Posterior cingulate gyrus (tissue), 11 donors: Measurements from ENCODE around the gene SDK1.
"Not testable (repeated sequence)": the region's sequence is repeated elsewhere in the genome, so short reads cannot be mapped to it uniquely, and the experiment has no call there.

Experiments
- DNase-seq, 10 donors: peaks; one replicate each; pipeline versions ENCODE4 v3.0.0 to v3.0.0-alpha.2; 2020 to 2021; ENCODE audit warnings: mixed read lengths in 3 of 10
- intact Hi-C: fragments of 100-400 bp; cut with DNase I; formaldehyde crosslinking; loops from one replicate; pipeline ENCODE4 v1.15.1; 2023

SDK1 gene

DNA sequence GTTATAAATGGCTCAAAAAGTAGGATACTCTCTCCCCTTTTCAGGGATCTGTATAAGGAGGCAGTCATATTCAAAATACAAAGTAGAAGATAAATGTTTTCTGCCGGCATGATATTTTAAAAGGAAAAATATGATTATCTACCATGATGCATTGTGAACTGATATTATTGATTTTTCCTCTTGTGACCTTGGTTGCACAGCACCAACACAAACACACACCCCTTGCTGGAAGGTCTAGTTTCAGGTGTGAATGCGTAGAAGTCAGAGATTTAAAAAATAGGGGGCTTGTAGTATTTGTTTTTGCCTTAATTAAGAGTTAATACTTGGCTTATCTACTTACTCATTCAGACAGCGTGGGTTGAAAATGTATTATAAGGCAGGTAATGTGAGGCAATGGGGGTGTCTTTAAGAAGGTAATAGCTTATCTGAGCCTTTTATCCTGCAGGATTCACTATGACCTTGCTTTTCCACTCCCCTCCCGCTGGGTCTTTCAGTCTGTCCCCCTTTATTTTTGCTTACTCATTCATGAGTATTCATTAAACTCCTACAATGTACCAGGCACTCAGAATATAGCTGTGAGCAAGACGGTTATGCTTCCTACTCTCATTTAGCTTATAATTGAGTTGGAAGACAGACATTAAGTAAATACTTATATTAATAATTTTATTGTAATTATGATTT lies 390.6 kb downstream of the SDK1 start:
- DNase-seq = no peak
- intact Hi-C loops = no loop called here

DNA sequence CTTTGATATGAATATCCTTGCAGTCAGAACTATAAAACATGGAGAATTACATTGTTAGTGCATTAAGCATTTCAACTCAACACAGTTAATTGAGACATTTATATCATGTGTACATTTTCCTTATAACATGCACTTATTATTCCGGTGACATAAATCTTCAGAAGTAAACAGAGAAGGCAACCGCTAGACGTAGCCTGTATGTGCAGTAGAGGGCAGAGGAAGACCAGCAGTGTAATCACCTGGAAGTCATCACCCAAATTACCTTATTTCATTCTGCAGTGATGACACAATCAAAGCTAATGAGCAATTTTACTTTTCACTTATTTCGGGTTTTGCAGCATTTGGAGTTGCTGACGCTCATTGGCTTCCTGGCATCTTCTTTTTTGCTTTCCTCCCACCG lies 394.6 kb downstream of the SDK1 start:
- DNase-seq = peak in 1 of 10 donors; percentile 38
- intact Hi-C loops = no loop called here

DNA sequence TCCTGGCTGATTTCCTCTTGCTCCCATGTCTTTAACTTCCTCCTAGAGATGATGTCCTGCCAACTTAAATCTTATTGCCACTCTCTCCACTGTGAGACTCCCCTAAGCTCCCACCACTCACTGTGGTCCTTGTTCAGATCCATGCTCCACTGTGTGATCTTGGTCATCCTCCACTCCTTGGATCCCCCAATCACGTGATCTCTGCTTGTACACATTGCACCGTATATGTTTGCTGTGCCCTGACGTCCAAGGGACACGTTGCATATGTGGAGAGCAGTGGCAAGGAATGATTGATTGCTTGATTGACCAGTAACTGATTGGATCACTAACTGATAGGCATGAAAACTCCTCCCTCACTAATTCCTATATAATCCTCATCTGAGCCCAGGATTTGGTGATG lies 395.1 kb downstream of the SDK1 start:
- DNase-seq = no peak
- intact Hi-C loops = no loop called here

DNA sequence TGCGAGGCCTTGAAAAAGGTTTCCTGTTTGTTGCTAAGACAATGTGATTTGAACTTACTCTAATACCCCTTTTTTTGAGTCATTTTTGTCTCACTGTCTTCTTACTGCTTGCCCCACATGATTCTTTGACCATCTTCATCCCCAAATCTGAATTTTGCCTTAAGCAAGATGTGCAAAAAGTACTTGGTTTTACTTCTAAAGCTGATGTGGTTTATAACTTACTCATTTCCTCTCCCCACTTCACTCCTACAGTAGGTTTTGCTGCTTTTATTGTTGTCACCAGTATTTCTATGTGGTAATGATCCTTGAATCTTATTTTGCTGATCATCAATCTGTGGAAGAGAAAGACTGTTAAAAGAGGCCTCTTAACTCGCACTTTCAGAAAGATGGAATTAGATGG lies 396.4 kb downstream of the SDK1 start:
- intact Hi-C loops = no loop called here
- no peak for DNase-seq

DNA sequence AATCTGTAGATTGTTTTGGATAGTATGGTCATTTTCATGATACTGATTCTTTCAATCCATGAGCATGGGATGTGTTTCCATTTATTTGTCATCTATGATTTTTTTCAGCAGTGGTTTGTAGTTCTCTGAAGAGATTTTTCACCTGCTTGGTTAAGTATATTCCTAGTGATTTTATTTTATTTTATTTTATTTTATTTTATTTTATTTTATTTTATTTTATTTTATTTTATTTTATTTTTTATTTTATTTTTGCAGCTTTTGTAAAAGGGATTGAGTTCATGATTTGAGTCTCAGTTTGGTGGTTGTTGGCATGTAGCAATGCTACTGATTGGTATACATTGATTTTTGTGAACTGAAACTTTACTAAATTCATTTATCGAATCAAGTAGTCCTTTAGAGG lies 404.2 kb downstream of the SDK1 start:
- intact Hi-C loops = no loop called here
- DNase-seq = no peak

DNA sequence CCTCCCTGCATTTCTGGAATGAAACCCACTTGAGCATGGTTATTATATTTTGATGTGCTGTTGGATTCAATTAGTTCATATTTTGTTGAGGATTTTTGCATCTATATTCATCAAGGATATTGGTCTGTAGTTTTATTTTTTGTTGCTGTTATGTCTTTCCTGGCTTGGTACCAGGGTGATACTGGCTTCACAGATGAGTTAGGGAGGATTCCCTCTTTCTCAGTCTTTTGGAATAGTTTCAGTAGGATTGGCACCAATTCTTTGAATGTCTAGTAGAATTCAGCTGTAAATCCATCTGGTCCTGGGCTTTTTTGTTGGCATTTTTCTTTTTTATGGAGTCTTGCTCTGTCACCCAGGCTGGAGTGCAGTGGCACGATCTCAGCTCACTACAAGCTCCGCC lies 405.0 kb downstream of the SDK1 start:
- intact Hi-C loops, DNase-seq: not testable (repeated sequence)

DNA sequence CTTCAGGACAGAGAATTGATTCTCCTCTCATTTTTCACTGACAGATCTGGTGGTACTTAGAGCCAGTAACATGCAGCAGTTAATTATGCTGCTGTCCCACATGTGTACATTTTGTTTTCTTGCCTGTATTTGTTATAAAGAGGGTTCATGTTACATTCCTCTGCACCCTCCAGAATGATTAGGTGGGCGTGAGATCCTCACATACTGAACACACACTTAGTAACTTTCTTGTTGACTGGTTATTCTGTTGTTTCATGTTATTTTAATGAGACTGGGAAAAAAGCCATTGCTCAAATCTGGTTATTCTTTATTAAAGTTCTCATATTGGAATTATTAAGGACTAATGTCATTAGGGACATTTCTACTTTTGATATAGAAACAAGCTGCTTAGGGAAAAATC lies 409.1 kb downstream of the SDK1 start:
- no peak for DNase-seq
- intact Hi-C loops = no loop called here

DNA sequence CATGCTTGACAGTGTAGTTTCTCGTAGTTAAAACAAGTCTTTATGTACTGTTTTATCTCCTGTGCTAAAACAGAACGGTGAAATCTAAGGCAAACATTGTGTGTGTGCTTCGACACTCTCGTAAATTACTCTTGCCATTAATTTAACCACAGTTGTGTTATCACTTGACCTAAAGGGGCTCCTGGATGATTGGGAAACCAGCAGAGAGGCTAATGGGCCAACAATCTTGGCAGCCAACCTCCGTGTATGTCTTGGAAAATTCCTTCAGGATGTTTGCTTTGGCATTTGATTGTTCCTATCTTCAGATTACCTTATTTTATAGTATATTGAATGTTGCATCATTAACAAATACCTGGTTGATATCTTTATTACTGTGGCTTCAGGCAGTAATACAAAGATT lies 409.5 kb downstream of the SDK1 start:
- intact Hi-C loops = no loop called here
- DNase-seq = no peak

DNA sequence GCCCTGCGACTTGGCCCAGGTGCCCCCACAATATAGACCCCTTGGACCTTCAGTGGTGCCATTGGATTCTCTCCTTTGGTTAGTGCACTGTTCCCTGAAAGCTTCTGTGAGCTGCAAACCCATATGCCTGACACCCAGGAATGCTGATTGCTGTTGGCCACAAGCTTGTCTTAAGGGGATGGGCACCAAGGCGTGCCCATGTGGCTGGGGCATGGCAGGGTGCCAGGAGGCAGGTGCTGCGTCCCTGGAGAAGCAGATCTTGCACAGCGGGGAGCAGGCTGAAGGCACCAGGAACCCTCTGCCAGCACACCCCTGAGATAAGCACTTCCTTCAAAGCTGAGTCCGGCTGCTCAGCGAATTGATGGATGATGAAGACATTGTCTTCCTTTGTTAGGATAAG lies 411.8 kb downstream of the SDK1 start:
- intact Hi-C loops = no loop called here
- no peak for DNase-seq

DNA sequence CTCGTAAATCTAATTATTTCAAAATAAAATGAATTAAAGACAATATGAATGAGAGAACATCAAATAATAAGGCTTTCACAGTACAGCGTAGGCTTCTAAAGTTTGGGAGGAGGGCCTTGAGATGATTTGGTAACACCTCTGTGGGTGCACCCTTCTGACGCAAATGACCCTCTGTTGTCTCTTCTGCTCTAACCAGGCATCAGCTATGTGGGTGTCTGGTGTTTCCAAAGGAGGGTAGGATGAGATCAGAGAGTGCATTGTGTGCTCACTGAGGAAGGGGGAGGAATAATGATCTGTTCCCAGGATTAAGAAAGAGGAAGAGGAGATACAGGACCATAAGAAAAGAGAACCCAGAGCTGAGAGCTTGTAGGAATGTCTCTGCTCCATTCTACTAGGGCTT lies 420.4 kb downstream of the SDK1 start:
- no peak for DNase-seq
- intact Hi-C loops = no loop called here

DNA sequence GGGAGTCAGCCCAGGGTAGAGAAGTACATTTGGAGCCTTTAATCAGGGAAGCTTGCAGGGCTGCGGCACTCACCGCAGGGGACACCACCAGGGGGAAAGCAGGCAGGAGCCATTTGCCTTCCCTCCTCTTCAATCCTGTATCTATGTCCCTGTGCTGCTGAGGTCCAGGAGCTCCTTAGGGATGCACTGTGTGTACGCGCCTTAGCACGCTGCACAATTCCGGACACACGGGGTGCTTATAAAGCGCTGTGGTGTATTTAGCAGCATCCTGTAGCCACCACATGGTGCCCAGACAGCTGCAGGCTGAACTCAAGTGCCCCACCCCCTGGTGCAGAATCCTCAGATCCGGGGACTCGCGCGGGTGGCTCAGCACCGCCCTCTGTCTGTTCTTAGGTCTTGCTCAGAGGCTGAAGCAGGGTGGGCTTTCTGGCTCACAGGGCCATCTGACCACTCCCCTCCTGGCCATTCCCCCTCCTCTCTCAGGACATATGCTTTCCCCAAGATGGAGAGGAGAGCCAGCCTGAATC lies 421.4 kb downstream of the SDK1 start:
- DNase-seq = peak in 9 of 10 donors; percentile 24 to 87 (median 41)

DNA sequence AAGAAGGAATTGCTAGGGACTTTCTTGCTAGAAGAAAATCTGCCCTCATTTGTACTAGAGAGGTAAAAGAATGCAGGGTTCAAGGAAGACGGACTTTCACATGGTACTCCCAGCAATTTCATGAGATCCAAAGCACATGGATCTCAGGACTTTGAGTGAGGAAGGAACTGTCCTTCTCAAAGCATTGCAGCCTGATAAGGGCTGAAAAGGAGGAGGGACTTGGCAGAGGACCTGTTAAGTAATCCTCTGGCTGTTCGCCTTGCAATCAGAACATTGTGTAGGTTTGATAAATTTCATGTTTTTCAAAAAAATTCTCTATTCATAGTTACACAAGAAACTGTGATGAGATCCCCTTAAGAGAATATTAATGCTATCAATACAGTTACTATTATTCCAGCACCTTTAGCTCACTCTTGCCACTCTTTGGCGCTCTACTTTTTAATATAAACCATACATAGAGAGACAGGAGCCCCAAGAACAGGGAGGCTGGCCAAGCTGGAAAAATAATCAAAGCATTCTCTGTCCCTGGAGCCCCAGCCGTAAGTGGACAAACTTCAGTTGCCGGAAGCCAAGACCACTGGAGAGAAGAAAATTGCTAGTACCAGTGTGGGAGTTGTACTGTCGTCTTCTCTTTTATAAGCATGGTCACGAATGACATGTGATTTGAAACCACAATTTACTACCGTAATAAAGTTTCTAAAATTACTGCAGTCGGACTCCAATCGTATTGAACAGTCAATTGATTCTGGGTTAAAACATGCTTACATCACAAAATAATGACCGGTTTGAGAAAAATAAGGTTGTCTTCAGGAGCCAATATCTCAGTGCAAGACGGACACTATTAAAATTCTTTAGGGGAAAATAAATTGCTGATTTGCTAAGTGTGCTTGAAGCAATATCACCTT lies 424.4 kb downstream of the SDK1 start:
- no peak for DNase-seq
- intact Hi-C loops = no loop called here

More for the DNA sequence above, 421.4 kb downstream of the SDK1 start:
- intact Hi-C loops = no loop called here

DNA sequence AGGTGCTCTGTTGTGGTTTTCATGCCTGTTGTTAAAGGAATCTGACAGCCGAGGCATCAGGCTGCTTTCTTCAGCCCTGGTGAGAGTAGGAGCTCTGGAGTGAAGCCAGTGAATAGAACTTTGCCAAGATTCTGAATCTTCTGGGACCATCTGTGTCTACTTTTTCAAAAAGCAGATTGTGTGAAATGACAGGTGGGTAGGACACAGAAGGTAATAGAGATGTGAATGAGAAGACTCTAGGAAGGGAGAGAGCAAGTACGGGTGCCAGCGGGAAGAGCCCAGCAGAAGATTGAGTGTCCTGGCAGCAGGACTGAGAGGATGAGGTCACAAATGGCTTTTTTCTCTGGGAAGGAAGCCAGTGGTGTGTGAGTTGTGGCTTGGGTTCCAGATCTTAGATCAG lies 429.2 kb downstream of the SDK1 start:
- intact Hi-C loops = no loop called here
- DNase-seq = peak in 1 of 10 donors; percentile 20

DNA sequence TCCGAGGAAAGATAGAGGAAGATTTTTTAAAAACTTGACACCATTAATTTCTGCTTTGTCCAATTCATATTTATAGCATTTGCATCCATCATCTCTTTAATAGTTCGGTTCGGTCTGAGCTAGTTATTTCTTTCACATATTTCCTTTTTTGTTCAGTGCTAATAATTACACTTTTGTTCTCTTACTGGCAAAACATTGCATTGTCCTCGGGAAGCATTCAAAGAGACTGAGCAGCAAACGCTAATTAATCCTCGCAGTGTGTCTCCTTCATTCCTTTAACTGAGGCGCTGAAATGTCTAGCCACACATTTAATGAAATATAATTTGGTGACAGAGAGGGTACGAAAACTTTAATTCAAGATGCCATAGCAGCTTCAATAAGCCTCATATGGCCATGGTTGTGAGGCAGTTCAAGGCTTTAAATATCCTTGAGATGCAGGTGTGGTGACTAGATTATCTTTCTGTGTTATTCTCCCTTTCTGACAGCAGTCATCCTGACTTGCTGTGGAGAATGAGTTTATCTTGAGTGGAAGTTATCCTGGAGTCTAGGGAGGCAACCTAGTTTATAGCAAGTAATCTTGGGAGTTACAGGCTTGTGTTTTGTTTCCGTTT lies 431.4 kb downstream of the SDK1 start:
- DNase-seq = no peak
- intact Hi-C loops = no loop called here

DNA sequence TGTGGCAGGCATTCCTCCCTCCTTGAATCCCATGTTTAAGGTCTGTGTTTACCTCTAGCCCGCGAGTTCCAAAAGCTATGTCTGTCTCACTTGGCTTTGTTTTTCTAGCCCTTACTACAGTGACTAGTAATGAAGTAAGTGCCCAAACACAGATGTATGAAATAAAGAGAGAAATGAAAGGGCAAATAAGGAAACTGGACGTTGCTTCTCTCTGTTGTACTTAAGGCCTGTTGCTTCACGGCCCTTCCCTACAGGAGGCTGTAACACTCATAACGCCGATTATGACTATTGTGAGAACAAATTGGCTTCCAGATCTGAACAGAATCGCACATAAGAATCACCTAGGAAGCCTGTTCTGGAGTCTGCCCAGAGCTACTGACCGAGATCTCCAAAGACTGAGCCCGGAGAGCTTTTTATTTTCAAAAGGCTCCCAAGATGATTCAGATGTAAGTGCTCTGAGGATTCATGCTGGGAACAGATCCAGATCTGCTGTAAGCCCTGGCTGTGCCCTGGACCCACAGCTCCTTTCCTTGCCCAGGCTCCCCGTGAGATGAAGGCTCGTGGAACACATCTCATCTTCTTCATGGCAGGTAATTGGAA lies 432.6 kb downstream of the SDK1 start:
- intact Hi-C loops = no loop called here
- DNase-seq = no peak

DNA sequence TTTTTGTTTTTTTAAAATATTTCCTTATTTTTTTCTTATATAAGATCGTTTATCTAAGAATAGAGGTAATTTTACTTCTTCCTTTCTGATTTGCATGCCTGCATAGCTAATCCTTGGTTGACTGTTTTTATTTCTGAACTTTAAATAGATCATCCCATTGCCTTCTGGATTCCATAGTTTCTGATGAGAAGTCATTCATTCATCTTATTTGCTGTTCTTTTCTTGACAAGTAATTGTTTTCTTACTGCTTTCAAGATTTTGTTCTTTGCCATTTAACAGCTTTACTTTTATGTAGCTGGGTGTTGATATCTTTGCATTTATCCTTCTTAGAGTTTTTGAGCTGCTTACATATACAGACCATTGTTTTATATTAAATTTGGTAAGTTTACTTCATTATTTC lies 437.9 kb downstream of the SDK1 start:
- intact Hi-C loops = no loop called here
- no peak for DNase-seq

DNA sequence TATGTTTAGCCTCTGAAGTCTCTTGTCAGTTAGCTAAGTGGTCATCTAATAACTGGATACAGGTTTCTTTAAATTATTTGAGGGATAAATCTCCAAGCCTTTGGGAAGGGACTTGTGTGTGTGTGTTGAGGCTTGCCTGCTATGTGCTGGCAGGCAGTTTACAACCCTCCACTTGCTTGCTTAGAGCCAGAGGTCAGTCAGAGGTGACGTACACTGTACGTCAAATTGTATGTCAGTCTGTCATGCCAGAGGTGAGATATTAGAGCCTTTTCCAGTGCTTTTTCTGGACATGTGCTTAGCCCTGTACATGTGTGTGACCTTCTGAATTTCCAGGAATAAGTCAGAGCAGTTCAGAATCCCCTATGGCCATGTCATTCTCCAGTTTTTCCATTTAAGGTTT lies 438.9 kb downstream of the SDK1 start:
- no peak for DNase-seq
- intact Hi-C loops = no loop called here

DNA sequence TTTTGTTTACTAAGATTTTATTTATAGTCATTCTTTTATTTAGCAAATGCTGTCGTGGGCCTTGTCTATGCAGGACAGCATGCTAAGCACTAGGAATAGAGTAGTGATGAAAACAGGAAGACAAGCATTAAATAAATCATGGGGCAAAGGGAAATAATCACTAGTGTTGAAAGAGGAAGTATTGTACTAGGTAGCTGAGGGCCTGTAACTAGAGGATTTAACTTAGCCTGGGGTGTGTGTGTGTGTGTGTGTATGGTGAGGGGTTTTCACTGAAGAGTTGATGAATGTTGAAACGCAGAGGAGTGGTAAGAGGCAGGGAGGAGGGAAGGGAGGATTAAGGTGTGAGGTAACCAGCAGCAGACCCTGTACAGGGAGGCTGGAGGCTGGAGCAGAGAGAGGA lies 446.4 kb downstream of the SDK1 start:
- no peak for DNase-seq
- intact Hi-C loops = no loop called here

DNA sequence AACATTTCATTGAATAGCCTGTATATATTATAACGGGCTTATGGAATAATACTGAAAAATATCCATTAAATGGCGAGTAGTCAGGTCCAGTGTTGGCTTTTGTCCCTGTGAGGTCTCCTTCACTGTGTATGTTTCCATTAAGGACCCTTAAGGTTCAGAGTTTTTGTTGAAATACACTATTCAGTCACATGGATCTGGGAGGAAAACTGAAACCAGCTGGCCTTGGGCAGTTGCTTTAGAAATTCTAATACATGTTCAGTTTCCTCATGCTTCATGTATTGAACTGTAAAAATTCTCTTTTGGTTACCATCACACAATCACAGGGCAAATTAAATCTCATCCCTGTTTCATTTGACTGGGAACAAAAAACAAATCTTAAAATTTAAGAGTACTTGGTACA lies 447.3 kb downstream of the SDK1 start:
- intact Hi-C loops = no loop called here
- no peak for DNase-seq

DNA sequence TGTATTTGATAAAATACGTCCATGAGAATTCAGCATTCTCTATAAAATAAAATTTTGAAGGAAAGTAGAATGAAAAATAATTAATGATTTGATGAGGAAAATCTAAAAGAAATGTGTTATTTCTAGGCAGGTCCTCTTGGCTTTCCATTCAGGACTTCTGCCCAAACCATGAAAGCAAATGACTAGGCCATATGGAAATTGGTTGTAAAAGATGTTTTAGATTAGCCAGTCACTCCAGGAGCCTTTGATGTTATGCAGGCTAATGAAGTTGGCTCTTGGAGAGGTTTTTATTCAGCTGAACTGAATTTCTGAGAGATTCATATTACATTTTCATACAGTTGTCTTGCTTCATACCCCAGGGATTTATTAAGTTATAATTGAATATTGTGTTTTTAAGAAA lies 452.8 kb downstream of the SDK1 start:
- no peak for DNase-seq
- intact Hi-C loops = no loop called here
